SH-SY5Y (cell line): ENCODE data around the gene TFF3.

ENCODE experiments used
- GATA2 ChIP-seq: IDR thresholded peaks from 2 replicates; pipeline ENCODE4 v1.6.1; 2011; ENCODE audit warnings: mild to moderate bottlenecking, low read depth, low read length
- GATA3 ChIP-seq: IDR thresholded peaks from 2 replicates; pipeline ENCODE4 v1.6.1; 2011; ENCODE audit warnings: low read depth, mild to moderate bottlenecking, low read length, moderate library complexity

DNA sequence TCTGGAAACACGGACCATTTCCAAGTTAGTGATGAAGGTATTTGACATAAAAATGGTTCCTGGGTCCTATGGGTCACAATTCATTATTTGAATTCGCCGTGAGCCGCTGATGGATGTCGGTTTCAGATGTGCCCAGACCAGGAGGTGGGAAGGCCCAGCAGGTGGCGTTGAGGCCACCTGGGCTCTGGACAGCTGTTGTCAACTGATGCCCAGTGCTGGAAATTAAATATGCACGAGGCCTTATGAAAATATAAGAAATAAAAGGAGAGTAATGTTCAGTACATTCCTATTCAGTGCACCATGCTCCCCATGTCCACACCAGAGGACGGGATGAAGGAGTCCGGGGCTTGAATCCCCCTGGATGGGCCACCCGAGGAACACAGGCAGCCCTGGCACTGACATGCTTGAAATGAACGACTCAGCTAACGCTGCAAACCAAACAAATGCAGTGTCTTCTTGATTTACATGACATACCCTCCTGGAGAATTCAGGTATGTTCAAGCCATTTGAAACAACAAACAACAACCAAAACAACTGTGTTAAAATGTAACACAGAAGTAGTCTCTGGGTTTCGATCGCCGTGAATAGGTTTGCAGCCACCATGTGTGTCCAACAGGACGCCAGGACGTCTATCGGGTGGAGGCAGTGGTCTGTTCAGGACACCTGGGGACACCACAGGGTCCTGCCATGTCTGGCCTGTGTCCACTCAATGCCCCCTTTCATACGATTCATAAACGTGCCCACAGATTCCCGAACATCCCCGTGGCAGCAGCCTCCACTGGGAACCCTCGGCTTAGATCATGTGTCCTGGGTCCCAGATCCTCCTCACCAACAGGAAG is 6.1 kb downstream of the TFF3 start:
- TF ChIP-seq GATA2 = no peak
- no peak for TF ChIP-seq GATA3
